GM12878 (cell line): Measurements from ENCODE around the gene NFE2L2. TPM values are rescaled to one million over a fixed set of nuclear protein-coding genes. Genes with fewer than 3 reads are reported as not detected.

Experiments used
- ATAC-seq: fragments of 200-7000 bp; cut with Tn5 transposase; 3 replicates; pipeline ENCODE4 v1.9.1; 2020; ENCODE audit warnings: mild to moderate bottlenecking, moderate library complexity
- BruUV-seq: library from RNA; stranded (reverse); fragments of 400-500 nt; replicated peaks from 2 replicates; lab custom pipeline; 2021; lab: Mats Ljungman, UMichigan
- CTCF ChIA-PET: fragments of 300-600 bp; sonication (Branson Sonifier 250); formaldehyde crosslinking; extraction: SDS; loops from one replicate; lab custom pipeline; 2021; ENCODE audit warnings: inconsistent platforms; lab: Yijun Ruan, JAX
- POLR2A ChIA-PET: fragments of 350-600 bp; formaldehyde crosslinking; extraction: SDS; loops from one replicate; lab custom pipeline; 2021; ENCODE audit warnings: inconsistent platforms; lab: Charles Lee
- RAD21 ChIA-PET: fragments of 300-600 bp; sonication (Branson Sonifier 250); formaldehyde crosslinking; loops from one replicate; lab custom pipeline; 2023; ENCODE audit warnings: antibody characterized with exemption; ENCODE audit not compliant: unreplicated experiment; lab: Charles Lee
- SMC1A ChIA-PET: fragments of 300-600 bp; sonication (Branson Sonifier 250); formaldehyde crosslinking; loops from one replicate; lab custom pipeline; 2023; ENCODE audit not compliant: unreplicated experiment, uncharacterized antibody; lab: Charles Lee
- DNase-seq: peaks from one replicate; pipeline ENCODE4 v3.0.0-alpha.2; 2011; ENCODE audit warnings: low read depth, low spot score
- FAIRE-seq: peaks from 3 replicates; lab custom pipeline; 2011; peaks lifted over from hg19 to GRCh38; lab: Jason Lieb, UNC
- H2AFZ ChIP-seq: 2 replicates; pipeline ENCODE4 v1.6.0; 2011; ENCODE audit warnings: low read depth, low read length, control low read depth; ENCODE audit not compliant: control insufficient read depth
- H3K27ac ChIP-seq: 2 replicates; pipeline ENCODE4 v1.5.1; 2011; ENCODE audit warnings: control low read depth; ENCODE audit not compliant: control insufficient read depth, insufficient read depth
- H3K27me3 ChIP-seq, 2 experiments: replicated peaks in 1 of 2; 2 replicates each; pipeline versions ENCODE4 v1.6.0 to v1.6.1; 2011; ENCODE audit warnings: low read length in 1 of 2; ENCODE audit not compliant: control insufficient read depth in 2 of 2, insufficient read depth in 2 of 2
- H3K36me3 ChIP-seq, 2 experiments: 2 replicates each; pipeline ENCODE4 v1.5.1; 2011; ENCODE audit warnings: low read length in 1 of 2; ENCODE audit not compliant: control insufficient read depth in 2 of 2, insufficient read depth in 2 of 2
- H3K4me1 ChIP-seq: 2 replicates; pipeline ENCODE4 v1.6.1; 2011; ENCODE audit warnings: mild to moderate bottlenecking, low read length, moderate library complexity, mixed read lengths; ENCODE audit not compliant: control insufficient read depth, insufficient read depth
- H3K4me2 ChIP-seq: 2 replicates; pipeline ENCODE4 v1.6.0; 2011; ENCODE audit warnings: control low read depth; ENCODE audit not compliant: control insufficient read depth, insufficient read depth
- H3K4me3 ChIP-seq: fragments of 200-600 bp; sonication (generic); 2 replicates; pipeline ENCODE4 v1.5.1; 2016
- H3K79me2 ChIP-seq: 2 replicates; pipeline ENCODE4 v1.6.0; 2011; ENCODE audit warnings: low read length; ENCODE audit not compliant: control insufficient read depth, insufficient read depth
- H3K9ac ChIP-seq: 2 replicates; pipeline ENCODE4 v1.8.0; 2011; ENCODE audit warnings: low read length, control low read depth, mixed read lengths; ENCODE audit not compliant: control insufficient read depth, insufficient read depth
- H3K9me3 ChIP-seq: replicated peaks from 3 replicates; pipeline ENCODE4 v1.5.1; 2011; ENCODE audit warnings: mild to moderate bottlenecking, low read length; ENCODE audit not compliant: control insufficient read depth, insufficient read depth
- H4K20me1 ChIP-seq: 2 replicates; pipeline ENCODE4 v1.6.0; 2011; ENCODE audit not compliant: control insufficient read depth, insufficient read depth
- CUX1 ChIP-seq: IDR thresholded peaks from 2 replicates; pipeline ENCODE4 v1.6.1; 2012; ENCODE audit warnings: improper control_type of control experiment, low read depth, low read length; ENCODE audit not compliant: insufficient replicate concordance
- JUNB ChIP-seq: IDR thresholded peaks from 2 replicates; pipeline ENCODE4 v1.6.1; 2016; ENCODE audit warnings: antibody characterized with exemption, mild to moderate bottlenecking
- MAX ChIP-seq: IDR thresholded peaks from 2 replicates; pipeline ENCODE4 v1.6.1; 2012; ENCODE audit warnings: low read depth, low read length, improper control_type of control experiment
- MEF2B ChIP-seq: fragments of 450-650 bp; IDR thresholded peaks from 2 replicates; pipeline ENCODE4 v1.6.1; 2018; ENCODE audit warnings: mild to moderate bottlenecking, moderate library complexity; ENCODE audit not compliant: partially characterized antibody, poor library complexity, severe bottlenecking
- PML ChIP-seq: IDR thresholded peaks from 2 replicates; pipeline ENCODE4 v1.6.1; 2012; ENCODE audit warnings: low read length, inconsistent platforms
- ZBED1 ChIP-seq: IDR thresholded peaks from 2 replicates; pipeline ENCODE4 v1.6.1; 2016; ENCODE audit warnings: borderline replicate concordance
- WGBS: methylation state at CpG from one replicate; pipeline ENCODE4 v1.1.6; 2016; ENCODE audit warnings: low lambda C conversion rate; ENCODE audit not compliant: insufficient replicate concordance, insufficient coverage; ENCODE audit errors: missing lambda C conversion rate; 5-methylcytosine and 5-hydroxymethylcytosine counted together
- in situ Hi-C: fragments of 300-500 bp; cut with MboI; formaldehyde crosslinking; loops from 9 replicates; pipeline ENCODE4 v1.14.3; 2018; ENCODE audit warnings: mixed read lengths
- intact Hi-C: fragments of 100-400 bp; cut with micrococcal nuclease; formaldehyde crosslinking; loops from one replicate; pipeline ENCODE4 v1.14.2; 2022; ENCODE audit not compliant: unreplicated experiment
- polyA plus RNA-seq, 11 experiments: library from polyadenylated mRNA; depleted of rRNA in 4 of 11; unstranded in 6 of 11; stranded (reverse) in 5 of 11; fragments of >200 nt; fragmentation: Nextera tagmentation in 4 of 11; fragmentation: Illumina TruSeq in 1 of 11; extraction: Ambion mirVana in 4 of 11; extraction: Trizol in 1 of 11; gene quantifications; 1 replicate in 1 of 11; 2 replicates in 10 of 11; pipeline versions ENCODE4 v1.2.1 to v1.2.3, GENCODE V29; 2011 to 2016; ENCODE audit warnings: inconsistent platforms in 2 of 11, missing spikeins in 2 of 11, low read depth in 1 of 11
- total RNA-seq, 4 experiments: library from RNA; depleted of rRNA in 3 of 4; stranded (reverse); fragments of >200 nt in 3 of 4; fragmentation: Illumina TruSeq in 1 of 4; extraction: Trizol in 1 of 4; gene quantifications; 2 replicates each; pipeline versions ENCODE4 v1.2.1 to v1.2.3, GENCODE V29; 2013 to 2021

The NFE2L2 gene
- total and polyA plus RNA-seq, 10 of the 15 experiments (the other 5 are each of a cell fraction or from before 2014, with no cell fraction given): 18.4 to 69.8 (median 37.1) TPM

GRCh38 chr2:177295484-177295883 is 31.0 kb upstream of the NFE2L2 start (continued):
- no peak for TF ChIP-seq CUX1
- TF ChIP-seq MAX: no peak
- TF ChIP-seq MEF2B: no peak

GRCh38 chr2:177291701-177292100 is 27.2 kb upstream of the NFE2L2 start:
- peak; percentile 48 for TF ChIP-seq JUNB
- TF ChIP-seq ZBED1: no peak
- no peak for TF ChIP-seq CUX1
- no peak for TF ChIP-seq PML
- ATAC-seq: peak; percentile 38
- no peaks in the 10 kb centered on the region for H3K9me3 ChIP-seq
- no peak for FAIRE-seq
- H3K4me3 ChIP-seq: no peak overlapping the region
- in situ Hi-C loops: no loop called here
- H2AFZ ChIP-seq: no peak overlapping the region
- DNase-seq: no peak
- ChIA-PET POLR2A (interaction anchor here (0.5 to 1.8 kb wide), 5 partner anchors 9 to 127 kb away, joined by 3 to 6 read pairs (median 3); partner anchors contain the start of gene NFE2L2), CTCF (interaction anchor here (0.6 to 6.3 kb wide), 6 partner anchors 11 to 128 kb away, joined by 3 to 162 read pairs (median 43); partner anchors contain the start of gene NFE2L2), RAD21 (interaction anchor here (1.1 to 3.6 kb wide), 2 partner anchors 27 to 127 kb away, joined by 5 to 38 read pairs; partner anchors contain the start of gene NFE2L2), SMC1A (interaction anchor here (1.3 to 5.7 kb wide), 5 partner anchors 9 to 127 kb away, joined by 3 to 126 read pairs (median 45); partner anchors contain the start of gene NFE2L2)
- H3K9ac ChIP-seq: no peak overlapping the region
- no peaks in the 10 kb centered on the region for H3K27me3 ChIP-seq
- H3K36me3 ChIP-seq: no peaks in the 10 kb centered on the region
- H3K79me2 ChIP-seq: no peaks in the 10 kb centered on the region
- BruUV-seq: no TSS peak
- peaks cover 13% of the 10 kb centered on the region for H3K4me1 ChIP-seq
- H3K27ac ChIP-seq: no peak overlapping the region
- intact Hi-C loops: loop anchor here (10.0 kb wide), 1 partner anchor 127 kb away; no protein-coding TSS in a partner anchor
- H4K20me1 ChIP-seq: no peaks in the 10 kb centered on the region
- 29% methylated on average over 4 of the region's 4 CpGs for WGBS
- no peak overlapping the region for H3K4me2 ChIP-seq
